NCI-H69 (cell line): ENCODE measurements around the gene SSTR4.
"Not testable (repeated sequence)": the region's sequence is repeated elsewhere in the genome, so short reads cannot be mapped to it uniquely, and the experiment has no call there.

ENCODE experiments used
- DNase-seq: peaks from one replicate; lab custom pipeline; 2025; lab: John Stamatoyannopoulos, UW

SSTR4 gene, protein sequence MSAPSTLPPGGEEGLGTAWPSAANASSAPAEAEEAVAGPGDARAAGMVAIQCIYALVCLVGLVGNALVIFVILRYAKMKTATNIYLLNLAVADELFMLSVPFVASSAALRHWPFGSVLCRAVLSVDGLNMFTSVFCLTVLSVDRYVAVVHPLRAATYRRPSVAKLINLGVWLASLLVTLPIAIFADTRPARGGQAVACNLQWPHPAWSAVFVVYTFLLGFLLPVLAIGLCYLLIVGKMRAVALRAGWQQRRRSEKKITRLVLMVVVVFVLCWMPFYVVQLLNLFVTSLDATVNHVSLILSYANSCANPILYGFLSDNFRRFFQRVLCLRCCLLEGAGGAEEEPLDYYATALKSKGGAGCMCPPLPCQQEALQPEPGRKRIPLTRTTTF

DNA sequence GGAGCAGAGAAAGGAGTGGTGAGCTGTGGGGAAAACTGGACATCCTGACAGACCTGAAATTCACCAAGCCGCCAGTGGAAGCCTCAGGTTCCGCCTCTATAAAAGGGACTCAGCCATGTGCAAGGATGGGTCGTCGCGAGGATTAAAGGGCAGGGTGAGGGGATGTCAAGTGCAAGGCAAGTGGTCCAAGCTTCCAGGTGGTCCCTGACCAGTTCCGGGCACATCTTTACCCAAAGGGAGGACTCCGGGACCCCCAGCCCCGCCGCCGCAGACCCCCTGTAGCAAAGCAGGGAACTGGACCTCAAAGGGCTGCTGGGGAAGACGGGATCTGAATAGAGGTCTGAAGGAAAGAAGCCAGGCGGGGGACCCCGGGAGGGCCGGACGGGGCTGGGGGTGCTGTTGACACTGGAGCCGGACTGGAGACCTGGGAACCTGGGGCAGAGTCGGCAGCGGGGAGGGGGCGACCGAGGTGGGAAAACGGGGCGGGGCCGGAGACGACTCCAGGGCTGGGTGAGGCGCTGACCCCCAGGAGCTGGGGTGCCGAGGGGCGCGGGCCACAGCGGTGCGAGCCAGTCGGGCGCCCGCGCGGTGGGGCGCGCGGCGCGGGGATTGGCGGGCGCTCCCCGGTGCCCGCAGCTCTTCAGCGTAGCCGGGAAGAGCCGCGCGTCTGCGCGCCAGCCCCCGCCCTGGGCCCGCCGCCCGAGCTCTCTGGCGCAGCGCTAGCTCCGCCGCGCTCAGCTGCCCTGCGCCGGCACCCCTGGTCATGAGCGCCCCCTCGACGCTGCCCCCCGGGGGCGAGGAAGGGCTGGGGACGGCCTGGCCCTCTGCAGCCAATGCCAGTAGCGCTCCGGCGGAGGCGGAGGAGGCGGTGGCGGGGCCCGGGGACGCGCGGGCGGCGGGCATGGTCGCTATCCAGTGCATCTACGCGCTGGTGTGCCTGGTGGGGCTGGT is at the start of gene SSTR4:
Gene SSTR4, plus strand, starts transcription at position 592 of the 951 bp plus-strand sequence. Its CDS starts 172 bp downstream, at position 764.
- DNase-seq = peak; percentile 16

DNA sequence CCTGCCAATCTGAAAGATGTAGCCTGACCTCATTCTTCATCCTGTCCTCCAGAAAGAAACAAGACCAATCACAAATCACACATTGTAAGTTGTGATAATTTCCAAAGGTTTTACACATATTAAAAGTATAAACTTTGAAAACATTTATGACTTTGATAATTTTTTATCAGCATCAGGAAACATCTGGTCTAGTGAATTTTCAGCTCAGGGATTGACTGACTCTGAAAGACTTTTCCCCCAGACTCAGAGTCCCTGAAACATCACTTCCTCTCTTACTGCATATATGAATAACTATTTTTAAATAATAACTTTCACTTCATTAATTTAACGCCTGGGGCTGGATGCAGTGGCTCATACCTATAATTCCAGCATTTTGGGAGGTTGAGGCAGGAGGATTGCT is 48.5 kb upstream of the SSTR4 start:
- no peak for DNase-seq

DNA sequence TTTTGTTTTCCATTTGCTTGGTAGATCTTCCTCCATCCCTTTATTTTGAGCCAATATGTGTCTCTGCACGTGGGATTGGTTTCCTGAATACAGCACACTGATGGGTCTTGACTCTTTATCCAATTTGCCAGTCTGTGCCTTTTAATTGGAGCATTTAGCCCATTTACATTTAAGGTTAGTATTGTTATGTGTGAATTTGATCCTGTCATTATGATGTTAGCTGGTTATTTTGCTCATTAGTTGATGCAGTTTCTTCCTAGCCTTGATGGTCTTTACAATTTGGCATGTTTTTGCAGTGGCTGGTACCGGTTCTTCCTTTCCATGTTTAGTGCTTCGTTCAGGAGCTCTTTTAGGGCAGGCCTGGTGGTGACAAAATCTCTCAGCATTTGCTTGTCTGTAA is 43.7 kb upstream of the SSTR4 start:
- DNase-seq = not testable (repeated sequence)

DNA sequence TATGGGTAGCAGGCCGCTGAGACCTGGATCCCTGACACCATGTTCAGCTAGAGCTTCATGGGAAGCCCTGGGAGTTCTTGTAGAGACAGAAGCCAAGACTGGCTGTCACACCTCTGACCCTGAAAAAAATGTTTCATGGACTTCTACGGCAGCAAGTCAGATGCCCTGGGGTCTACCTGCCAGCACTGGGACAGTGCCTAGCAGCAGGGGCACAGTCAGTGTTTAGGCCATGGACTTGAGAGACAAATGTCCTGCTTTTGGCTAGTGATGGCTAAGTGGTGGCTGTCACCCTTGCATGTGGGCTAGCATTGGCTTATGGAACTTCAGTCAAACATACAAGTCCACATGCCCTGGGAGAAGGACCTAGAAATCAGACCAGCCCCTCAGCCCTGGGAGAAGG is 41.3 kb upstream of the SSTR4 start:
- DNase-seq = no peak

DNA sequence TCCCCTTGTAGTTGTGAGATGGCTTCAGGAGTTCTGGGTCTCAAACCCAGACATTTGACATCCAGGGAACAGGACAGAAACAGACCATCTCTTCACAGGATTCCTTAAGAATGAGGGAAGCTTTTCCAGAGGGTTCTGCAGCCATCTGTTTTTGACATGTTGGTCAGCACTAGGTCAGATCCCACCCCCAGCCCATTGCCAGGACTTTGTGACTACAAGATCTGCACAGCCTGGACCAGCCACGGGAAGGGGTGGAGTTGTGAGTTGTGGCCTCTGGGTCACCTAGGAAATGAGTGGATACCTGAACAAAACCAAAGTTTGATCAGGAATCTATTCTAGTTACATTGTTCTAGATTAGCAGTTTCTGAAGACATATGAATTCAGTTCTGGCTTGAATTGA is 39.2 kb upstream of the SSTR4 start:
- no peak for DNase-seq

DNA sequence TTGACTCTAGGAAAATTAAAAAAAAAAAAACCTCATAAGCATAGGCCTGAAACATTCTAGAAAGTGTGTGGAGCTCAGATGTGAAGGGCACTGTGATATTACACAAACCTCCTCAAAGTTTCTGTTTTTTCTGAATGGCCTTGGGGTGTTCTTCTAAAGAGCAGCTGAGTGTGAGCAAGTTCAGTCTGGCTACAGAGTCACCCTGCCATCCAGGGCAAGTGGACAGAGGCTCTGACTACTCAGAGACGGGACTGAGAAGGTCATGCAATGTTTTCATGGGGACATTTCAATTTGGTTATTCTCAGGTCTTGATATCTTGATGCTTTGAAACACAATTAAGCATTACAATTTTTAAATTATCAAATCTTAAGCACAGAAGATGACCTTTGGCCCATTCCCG is 36.6 kb upstream of the SSTR4 start:
- no peak for DNase-seq

DNA sequence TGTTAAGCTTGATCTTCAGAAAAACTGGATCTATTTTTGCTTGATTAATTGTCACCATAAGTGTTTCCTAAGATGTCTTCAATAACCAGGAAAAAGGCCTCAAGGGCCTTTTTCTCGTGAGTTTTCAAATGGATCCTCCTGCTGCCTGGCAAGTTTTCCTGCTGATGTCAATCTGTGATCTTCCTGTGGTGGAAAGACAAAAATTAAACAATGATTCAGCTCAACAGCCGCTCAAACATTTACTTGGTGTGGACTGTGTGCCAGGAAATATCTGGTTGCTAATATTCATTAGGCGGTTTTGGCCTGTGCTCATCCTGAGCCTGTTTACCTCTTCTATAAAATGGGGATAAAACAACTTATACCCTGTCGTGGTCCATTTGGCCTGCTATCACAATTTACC is 35.4 kb upstream of the SSTR4 start:
- no peak for DNase-seq

DNA sequence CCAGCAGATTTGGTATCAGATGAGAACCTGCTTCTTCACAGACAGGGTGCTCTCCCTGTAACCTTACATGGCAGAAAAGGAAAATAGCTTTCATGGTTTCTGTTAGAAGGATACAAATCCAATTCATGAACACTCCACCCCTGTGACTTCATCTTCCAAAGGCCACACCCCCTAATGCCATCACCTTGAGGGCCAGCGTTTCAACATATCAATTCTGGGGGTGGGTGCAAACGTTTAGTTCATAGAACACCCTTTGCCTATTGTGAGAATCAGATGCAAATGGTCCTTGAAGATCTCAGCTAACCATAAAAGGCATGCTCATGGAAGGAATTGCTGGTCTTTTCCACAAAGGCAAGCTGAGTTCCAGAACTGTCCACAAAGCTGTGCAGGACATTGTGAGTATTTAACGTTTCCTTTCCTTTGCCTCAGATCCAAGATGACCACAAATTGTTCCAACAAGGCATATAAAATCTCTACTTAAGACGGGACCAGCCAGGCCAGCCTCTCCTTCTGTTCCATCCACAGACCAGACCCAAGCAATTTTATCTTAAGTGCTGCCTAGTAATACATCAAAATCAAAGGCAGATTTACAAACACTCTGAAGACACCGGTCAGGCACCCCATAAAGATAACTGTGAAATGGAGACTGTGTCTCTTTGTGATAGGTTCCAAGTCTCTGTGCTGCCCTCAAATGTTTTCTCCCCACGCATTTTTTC is 34.7 kb upstream of the SSTR4 start:
- no peak for DNase-seq

DNA sequence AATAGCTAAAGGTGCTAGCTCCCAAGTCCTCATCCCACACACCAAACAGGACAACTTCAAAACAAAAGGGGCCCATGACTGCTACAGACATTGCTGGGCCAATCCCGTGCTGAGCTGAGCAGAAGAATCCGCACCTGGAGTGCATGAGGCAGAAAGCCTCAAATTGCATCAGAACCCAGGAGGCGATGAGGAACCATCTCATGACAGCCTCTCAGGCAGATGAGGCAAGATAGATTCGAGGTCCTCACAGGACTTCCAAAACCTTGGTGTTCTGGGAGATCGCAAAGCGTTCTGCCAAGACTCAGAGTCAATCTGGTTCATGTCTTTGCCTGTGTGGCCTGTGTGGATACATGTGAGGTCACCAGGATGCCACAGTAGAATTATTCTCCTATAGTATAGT is 32.8 kb upstream of the SSTR4 start:
- no peak for DNase-seq

DNA sequence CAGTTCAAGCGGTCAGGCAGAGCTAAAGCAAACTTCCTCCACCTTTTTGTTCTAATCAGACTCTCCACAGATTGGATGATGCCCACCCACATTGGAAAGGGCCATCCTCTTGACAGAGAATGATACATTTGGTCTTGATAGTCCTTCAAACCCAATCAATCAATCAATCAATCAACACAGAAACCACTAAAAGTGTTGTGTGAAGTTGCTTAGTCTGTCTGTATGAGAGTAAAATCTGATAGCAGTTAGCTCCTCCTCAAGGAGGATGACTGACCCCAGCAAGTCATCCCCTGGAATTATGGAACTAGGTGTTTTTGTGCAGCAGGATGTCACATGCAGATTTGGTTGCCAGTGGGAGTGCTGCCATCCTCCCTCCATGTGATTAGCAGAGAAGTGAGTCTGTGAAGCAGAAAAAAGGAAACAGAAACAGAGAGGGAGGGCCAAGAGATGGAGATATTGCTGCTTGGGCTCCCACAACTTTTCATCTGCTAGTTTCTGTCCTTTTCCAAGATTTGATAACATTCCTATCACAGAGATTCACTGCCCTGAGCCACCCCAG is 32.0 kb upstream of the SSTR4 start:
- no peak for DNase-seq

DNA sequence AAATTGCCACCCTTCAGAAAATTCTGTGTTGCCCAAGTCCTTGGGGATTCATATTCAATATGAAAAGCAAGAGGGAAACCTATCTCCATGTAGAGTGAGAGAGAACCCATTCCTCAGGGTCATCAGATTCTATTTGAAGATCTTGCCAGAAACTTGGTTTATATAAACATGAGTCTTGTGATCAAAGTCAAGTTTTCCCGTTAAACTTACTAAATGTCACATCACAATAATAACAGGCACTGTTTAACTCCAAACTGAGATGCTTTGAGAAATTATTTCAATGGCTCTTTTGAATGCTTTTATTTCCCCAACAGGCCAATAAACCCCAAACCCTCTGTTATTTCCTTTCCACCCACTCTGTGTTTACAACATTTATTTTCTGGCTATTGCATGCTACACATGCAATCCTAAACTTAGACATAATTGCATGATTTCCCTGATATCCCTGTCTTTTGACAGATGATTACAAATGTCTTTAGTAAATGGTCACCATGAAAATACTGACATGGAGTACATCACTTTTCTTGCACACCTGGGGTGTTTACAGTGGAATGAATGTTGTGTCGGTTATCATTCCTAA is 31.1 kb upstream of the SSTR4 start:
- DNase-seq = no peak

DNA sequence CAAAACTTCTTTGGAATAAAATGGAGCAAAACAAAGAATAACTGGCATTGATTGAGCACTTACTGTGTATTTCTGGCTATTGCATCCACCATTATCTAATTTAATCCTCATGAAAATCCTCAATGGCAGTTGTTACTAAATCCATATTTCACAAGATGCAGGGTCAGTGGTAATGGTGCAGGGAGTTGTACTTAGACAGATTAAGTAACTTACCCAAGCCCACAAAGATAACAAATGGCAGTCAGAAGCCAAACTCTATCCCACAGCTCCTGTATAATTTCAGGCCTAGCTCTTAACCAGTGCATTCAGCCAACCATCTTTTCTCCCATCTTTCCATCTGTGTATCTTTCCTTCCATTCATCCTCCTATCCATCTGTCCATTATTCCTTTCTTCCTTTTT is 29.3 kb upstream of the SSTR4 start:
- DNase-seq = no peak

DNA sequence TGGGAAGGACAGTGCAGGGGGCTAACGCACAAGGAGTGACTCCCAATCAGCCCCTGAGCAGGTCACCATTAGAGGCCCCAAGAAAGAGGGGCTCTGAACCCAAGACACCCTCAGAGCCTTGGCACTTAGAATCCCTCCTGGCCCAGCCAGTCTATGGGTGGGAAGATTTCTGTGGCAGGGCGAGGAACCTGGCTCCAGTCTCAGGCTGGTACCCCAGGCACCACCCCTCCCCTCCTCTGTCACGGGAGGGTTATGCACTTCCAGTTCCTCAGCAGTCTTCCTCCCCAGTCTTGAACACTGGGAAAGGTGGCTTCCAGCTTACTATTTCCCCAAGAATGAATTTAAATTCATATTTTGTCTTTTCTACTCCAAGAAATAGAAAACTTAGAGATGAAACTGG is 27.6 kb upstream of the SSTR4 start:
- no peak for DNase-seq

DNA sequence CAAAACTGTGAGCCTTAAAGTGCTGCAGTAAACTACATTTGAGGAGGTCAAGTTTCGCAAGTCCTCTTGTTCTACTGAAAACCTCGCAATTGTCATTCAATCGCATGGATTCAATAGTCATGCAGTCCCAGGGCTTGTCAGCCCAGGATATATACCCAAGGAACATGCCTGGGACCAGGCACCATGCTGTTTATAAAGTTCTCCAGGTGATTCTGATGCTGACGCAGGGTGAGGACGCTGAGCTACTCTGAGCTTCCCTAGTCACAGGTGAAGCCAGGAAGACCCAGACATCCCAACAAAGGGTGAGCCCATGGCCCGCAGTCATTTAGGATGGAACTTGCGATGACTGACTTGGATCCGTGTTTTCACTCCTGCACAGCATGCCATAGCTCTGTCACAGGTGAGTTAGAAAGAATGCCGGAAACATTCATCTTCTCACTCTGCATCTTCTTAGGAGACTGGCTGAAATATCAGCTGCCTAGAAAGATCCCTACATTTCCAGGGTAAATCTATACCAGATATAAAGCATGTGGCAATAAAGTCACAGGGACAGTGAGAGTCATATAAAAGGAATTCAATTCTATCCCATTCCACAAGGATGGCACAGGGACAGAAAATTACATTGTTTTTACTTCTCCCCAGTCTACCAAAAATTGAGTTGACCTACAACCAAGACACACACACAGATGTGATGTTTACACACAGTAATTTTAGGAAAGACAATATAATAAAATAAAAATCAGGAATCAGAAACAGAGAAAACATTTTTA is 27.0 kb upstream of the SSTR4 start:
- no peak for DNase-seq

DNA sequence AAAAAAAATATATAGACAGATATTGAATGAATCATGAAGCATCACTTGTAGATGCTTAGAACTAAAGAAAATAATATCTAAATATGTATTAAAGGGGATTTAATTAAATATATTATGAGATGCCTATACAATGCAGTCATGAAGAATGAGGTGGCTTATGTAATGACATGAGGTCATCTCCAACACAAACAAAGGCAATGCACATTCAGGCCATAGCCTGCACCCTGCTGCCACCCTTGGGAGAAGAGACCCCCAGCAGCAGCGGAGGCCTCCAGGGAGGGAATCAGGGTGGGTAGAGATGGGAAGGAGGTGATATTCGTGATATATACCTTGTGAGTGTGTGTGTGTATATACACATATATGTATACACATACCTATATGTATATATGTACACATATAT is 26.4 kb upstream of the SSTR4 start:
- DNase-seq = no peak

DNA sequence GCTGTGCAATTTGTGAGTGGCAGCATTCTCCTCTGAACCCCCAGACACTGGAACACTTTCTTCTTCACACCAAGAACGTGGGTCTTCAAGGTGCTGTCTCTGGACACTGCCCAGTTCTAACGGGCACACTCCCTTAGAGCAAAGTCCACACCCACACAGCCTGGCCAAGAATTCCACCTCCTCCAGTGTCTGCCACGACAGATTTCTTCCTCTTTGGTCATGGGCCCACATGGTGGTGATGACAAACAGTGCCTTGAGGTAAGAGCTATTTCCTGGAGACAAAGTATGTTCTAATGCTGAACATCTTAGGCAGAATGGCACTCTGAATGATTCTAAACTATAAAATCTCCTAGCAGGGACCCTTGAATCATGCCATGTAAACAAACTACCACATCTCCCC is 25.5 kb upstream of the SSTR4 start:
- DNase-seq = no peak

DNA sequence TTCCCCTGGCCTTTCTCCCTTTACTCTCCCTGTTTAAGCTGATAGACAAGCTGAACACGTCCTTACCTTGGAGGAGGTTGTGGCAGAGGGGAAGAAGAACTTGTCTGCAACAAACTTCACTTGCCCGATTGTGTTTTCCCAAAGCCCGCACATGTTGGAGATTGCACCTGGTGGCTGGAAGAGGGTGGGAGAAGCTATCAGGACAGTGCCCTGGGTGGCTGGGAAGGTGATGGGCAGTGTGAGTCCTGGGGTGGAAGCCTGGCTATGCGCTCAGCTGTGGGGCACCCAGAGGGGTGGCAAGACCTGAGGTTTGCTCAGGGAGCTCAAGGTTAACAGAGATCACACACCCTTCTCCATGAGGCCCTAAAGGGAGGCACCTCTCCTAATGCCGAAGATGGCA is 25.0 kb upstream of the SSTR4 start:
- no peak for DNase-seq

DNA sequence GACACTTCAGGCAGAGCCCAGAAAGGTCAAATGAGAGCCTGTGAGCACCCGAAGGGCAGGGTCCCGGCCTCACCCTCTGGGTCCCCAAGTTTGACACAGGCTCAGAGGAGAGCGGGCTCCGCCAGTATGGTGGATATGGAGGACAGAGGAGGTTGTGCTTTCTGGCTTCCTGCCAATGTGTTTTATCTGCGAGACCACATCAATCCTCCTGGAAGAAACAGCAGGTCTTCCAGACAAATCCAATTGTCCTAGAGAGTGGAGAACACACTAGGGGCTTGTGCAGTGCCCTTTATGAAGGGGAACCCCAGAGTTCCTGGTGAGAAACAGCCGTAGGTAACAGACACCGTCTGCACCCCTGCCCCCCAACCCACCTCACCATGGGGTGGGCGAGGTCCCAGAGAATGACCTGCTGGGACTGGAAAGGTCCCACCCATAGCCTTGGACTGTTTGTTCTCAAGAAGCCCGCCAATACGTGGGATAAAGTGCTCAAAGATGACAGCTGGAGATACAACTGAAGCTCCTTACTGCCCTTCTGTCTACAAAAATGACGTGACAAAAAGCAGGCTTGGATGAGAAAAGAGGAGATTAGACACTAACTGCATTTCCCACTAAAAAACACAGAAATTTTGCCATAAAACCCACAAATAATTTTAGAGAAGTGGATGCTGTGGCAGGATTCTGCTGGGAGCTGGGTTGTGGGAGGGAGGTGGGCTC is 23.9 kb upstream of the SSTR4 start:
- DNase-seq = no peak

DNA sequence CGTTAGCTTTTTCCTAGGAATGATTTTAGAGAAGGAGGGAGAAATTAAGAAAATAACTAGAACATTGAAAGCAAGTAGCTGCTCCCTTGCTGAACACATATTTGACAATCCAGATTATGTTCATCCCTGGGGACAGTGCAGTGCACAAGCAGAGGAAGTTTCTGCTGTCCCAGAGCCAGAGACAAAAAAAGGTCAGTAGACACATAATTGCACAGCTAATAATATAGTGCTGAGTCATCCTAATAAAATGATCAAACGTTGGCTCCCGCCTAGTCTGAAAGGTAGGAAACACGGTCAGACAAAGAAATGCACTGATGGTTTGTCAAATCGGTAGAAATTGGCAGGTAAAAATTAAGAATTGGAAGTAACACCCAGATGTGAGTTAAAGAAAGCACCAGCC is 21.7 kb upstream of the SSTR4 start:
- DNase-seq = no peak

DNA sequence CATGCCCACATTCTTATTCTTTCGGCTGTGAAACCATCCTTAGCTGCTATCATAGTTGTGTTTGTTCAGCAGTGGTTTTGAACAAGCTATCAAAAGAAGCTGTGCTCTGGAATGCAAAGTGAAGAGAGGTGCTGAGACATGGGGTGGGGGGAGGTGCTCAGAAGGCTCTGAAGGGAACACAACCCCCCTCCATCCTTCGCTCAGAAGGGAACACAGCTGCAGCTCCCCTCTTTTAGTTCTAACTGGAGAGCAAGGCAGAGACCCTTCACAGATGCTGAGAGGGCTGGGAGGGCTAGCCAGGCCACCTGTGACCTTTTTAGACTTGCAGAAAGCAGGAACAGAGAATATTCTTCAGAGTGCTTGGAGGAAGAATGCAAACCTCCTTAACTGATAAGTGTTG is 17.6 kb upstream of the SSTR4 start:
- DNase-seq = no peak
